Stimulated activated CD8-positive, alpha-beta memory T cell treated with anti-CD3 and anti-CD28 coated beads, Interleukin-4, amount 100 ng/mL, for 24 hours (primary cell): ENCODE results near the gene DPP3.
"Not testable (repeated sequence)": the region's sequence is repeated elsewhere in the genome, so short reads cannot be mapped to it uniquely, and the experiment has no call there.

Experiments
- DNase-seq: peaks from one replicate; pipeline ENCODE4 v3.0.0-alpha.2; 2020; ENCODE audit warnings: low read depth

Gene DPP3, protein sequence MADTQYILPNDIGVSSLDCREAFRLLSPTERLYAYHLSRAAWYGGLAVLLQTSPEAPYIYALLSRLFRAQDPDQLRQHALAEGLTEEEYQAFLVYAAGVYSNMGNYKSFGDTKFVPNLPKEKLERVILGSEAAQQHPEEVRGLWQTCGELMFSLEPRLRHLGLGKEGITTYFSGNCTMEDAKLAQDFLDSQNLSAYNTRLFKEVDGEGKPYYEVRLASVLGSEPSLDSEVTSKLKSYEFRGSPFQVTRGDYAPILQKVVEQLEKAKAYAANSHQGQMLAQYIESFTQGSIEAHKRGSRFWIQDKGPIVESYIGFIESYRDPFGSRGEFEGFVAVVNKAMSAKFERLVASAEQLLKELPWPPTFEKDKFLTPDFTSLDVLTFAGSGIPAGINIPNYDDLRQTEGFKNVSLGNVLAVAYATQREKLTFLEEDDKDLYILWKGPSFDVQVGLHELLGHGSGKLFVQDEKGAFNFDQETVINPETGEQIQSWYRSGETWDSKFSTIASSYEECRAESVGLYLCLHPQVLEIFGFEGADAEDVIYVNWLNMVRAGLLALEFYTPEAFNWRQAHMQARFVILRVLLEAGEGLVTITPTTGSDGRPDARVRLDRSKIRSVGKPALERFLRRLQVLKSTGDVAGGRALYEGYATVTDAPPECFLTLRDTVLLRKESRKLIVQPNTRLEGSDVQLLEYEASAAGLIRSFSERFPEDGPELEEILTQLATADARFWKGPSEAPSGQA

DNA sequence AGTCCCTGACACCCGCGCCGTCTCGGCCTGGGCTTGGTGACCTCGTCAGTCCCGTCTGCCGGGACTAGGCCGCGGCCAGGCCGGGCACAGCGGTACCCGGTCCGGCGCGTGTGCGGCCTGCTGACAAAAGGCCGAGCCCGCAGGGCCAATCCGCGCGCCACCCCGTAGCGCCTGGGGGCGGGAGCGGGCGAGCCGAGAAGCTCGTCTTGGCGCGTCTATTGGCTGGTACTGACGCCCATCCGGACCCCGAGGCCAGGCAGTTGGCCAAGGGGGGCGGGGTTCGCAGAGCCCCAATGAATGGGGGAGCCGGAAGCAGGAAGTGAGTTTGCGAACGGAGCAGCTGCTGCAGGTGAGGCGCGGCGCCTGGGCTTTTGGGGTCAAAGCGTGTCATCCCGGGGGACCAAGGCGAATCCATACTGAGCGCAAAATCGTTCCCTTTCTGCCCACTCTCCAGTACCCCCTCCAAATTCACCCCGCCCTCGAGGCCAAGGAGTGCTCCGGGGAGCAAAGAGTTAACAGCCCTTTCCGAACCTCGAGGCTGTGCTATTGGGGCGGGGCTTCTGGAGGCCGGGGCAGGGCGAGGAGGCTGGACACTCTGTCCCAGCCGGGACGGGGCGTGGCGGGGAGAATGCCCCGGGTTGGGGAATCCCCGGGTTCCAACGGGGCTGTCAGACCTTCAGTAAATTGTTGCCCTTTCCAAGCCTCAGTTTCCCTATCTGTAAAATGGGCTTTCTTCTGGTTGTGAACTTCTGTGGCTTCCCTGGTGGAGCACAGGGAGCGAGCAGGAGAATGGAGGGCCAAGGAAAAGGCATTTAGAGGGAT, at the start of gene DPP3:
Gene DPP3, plus strand, starts transcription at position 318 of the 822 bp plus-strand sequence. CDS start 1,767 bp downstream, outside the sequence.
- DNase-seq = peak; percentile 97

DNA sequence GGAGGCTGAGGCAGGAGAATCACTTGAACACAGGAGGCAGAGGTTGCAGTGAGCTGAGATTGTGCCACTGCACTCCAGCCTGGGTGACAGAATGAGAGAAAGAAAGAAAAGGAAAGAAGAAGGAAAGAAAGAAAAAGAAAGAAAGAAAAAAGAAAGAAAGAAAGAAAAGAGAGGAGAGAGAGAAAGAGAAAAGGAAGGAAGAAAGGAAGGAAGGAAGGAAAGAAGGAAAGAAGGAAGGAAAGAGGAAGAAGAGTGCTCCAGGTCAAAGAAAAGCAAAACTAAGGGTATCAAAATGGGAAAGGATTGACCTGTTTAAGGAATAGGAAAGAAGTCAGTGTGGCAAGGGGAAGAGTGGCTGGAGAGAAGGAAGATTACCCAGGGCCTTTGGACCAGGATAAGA, 48.9 kb upstream of the DPP3 start:
- DNase-seq = not testable (repeated sequence)

DNA sequence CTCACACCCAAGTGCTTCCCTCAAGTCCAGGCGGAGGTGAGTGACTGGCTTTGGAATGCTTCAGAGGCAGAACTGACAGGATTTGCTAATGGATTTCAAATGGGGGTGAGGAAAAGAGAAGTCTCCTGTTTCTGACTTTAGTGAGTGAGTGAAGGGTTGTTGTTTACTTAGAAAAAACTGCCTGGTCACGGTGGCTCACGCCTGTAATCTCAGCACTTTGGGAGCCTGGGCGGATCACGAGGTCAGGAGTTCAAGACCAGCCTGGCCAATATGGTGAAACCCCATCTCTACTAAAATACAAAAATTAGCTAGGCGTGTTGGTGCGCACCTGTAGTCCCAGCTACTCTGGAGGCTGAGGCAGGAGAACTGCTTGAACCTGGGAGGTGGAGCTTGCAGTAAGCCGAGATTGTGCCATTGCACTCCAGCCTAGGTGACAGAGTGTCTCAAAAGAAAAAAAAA, 48.3 kb upstream of the DPP3 start:
- DNase-seq = not testable (repeated sequence)

DNA sequence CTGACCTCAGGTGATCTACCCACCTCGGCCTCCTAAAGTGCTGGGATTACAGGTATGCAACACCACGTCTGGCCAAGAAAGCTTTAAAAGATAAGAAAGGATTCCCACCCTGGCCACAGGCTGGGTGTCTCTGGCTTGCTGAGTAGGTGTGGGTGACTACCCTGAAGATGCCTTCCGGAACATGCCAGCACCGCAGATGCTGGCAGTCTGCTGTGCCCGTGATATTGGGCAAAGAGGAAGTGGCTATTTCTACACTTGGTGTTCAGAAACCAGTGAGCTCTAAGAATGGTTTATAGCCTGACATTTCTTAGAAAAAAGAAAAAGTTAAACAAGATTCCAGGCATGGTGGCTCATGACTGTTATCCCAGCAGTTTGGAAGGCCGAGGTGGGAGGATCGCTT, 47.6 kb upstream of the DPP3 start:
- no peak for DNase-seq

DNA sequence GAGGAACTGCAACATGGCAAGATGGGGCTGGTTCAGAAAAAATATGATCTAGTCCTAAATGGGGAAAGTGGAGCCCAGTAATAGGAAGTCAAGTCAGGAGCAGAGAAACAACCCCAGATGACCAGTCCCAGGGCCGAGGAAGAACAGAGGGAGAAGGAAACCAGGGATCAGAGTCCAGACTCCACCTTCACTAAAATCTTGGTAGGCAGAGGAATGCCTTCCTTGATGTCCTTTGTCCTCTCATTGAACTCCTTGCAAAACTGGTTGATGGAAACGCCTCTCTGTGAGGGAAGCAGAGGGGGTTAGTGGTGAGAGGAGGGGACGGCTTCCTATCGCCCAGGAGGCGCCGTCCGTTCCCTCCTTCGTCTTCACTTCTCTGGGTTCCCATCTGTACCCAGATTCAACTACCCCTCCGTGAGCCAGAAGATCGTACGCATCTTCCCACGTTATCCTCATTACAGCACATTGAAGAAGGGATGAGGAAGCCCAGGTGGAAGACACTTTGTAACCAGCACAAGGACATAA, 42.2 kb upstream of the DPP3 start:
- DNase-seq = no peak

DNA sequence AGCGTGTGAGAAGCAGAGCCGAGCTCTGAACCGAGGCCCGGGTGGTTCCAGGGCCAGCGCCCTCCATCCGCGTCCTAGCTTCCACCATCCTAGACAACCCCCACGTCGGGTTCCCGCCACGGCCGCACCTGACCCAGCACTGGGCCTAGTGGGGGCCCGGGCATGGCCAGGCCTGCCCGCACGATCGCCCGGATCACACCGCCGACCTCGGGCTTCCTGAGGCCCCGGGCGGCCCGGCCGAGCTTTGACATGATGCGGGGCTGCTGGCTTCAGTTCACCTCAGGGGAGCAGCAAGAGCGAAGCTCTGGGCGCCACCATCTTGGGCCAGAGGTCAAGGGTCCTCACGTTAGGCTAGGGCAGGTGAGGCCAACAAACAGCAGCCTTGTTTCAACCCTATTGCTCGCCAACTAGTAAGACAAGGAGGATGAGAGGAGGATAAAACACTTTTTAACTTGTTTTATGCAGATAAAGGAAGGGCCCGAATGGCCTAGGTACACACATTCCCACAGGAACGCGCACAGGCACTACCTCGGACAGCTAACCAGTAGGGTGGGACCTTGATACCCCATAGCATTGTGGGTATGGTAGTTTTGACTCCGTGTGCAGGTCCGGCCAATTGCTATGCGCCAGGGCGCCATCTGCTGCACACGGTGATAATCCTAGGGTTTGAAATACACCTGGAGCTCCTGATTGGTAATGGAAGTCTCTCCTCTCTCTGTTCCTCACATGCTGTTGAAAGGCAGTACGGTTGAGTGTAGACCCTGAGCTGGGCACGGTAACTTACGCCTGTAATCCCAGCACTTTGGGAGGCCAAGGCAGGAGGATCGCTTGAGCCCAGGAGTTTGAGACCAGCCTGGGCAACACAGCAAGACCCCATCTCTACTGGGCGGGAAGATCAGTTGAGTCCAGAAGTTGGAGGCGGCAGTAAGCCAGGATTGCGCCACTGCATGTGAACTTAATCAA, 41.4 kb upstream of the DPP3 start, which contains the start of gene MRPL11:
Gene MRPL11, minus strand, starts transcription at position 345 of the 963 bp plus-strand sequence. Its CDS starts 94 bp downstream, at position 251.
- DNase-seq = peak; percentile 80

DNA sequence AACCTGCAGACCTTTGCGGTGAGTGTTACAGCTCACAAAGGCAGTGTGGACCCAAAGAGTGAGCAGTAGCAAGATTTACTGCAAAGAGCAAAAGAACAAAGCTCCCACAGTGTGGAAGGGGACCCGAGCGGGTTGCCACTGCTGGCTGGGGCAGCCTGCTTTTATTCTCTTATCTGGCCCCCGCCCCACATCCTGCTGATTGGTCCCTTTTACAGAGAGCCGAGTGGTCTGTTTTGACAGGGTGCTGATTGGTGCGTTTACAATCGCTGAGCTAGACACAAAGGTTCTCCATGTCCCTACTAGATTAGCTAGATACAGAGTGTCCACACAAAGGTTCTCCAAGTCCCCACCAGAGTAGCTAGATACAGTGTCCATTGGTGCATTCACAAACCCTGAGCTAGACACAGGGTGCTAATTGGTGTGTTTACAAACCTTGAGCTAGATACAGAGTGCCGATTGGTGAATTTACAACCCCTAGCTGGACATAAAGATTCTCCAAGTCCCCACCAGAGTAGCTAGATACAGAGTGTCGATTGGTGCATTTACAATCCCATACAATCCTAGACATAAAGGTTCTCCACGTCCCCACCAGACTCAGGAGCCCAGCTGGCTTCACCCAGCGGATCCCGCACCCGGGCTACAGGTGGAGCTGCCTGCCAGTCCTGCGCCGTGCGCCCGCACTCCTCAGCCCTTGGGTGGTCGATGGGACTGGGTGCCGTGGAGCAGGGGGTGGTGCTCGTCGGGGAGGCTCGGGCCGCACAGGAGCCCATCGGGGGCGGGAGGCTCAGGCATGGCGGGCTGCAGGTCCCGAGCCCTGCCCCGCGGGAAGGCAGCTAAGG, 39.9 kb upstream of the DPP3 start:
- not testable (repeated sequence) for DNase-seq

DNA sequence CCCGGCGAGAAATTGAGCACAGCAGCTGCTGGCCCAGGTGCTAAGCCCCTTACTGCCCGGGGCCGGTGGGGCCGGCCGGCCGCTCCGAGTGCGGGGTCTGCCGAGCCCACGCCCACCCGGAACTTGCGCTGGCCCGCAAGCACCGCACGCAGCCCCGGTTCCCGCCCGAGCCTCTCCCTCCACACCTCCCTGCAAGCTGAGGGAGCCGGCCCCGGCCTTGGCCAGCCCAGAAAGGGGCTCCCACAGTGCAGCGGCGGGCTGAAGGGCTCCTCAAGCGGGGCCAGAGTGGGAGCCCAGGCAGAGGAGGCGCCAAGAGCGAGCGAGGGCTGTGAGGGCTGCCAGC, 39.3 kb upstream of the DPP3 start:
- DNase-seq = not testable (repeated sequence)

DNA sequence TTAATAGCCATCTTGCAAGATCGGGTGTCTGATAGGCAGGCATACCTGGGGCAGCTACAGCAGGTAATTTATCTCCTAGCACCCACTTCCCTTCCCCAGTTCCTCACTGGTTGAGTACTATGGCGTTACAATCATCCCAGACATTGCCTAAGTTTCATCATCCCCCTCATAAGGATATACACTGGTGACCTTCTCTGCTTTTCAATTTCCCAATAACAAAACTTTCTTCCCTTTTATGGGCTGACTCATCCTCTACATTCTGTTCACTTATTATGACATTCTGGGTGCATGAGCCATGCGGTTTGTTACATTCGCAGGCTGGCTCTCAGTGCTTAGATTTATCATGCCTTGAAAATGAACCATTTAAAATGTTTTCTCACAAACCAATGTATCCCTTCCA, 36.6 kb upstream of the DPP3 start:
- no peak for DNase-seq

DNA sequence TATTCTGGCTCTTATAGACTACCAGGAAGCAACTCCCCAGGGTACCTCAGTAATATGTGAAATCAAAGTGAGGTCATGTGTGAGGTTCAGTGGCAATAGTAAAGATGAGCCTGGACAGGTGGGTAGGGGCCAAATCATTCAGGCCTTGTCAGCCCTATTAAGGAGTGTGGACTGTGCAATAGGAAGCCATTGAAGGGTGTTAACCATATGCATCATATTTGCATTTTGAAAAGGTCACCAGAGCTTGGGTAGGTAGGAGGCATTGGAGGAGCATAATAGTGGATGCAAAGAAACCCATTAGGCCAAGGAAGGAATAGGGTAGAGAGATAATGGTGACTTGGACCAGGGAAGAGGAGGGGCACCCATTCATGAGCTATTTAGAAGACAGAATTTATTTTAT, 33.2 kb upstream of the DPP3 start:
- no peak for DNase-seq

DNA sequence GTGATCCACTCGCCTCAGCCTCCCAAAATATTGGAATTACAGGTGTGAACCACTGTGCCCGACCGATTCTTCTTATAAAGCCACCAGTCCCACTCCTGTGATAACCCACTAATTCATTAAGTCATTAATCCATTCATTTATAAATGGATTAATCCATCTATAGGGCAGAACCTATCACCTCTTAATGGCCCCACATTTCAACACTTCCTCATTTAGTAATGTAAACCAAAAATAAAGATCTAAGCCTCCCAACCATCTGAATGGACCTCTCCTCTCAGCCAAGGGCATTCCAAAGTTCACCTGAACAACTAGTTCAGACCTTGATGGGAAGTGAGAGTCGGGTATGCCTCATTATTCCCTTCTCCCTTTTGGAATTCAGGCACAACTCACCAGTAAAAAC, 31.7 kb upstream of the DPP3 start:
- no peak for DNase-seq

DNA sequence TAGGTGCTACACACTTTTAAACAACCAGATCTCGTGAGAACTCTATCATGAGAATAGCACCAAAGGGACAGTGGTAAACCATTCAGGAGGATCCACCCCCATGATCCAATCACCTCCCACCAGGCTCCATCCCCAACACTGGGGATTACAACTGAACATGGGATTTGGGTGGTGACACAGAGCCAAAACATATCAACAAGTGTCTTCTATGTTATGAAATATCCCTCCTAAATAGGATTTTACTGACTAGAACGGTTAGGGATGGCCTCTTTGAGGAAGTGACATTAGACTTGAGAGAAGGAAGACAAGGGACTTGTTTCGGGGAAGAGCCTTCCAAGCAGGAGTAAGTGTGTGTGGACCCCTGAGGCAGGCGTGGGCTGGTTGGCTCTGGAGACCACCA, 29.7 kb upstream of the DPP3 start:
- DNase-seq = no peak

DNA sequence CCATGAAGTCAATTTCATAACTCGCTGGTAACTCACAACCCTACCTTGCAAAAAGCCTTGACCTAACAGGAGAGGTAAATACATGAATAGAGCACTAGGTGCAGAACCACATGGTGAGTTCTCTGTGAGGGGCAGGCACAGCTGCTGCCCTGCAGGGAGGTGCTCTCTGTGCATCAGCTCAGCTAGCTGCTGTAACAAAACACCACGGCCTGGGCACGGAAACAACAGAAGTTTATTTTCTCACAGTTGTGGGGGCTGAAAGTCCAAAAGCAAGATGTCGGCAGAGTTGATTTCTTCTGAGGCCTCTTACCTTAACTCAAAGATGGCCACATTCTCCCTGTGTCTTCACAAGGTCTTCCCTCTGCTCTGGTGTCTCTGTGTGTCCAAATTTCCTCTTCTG, 28.6 kb upstream of the DPP3 start:
- DNase-seq = no peak

DNA sequence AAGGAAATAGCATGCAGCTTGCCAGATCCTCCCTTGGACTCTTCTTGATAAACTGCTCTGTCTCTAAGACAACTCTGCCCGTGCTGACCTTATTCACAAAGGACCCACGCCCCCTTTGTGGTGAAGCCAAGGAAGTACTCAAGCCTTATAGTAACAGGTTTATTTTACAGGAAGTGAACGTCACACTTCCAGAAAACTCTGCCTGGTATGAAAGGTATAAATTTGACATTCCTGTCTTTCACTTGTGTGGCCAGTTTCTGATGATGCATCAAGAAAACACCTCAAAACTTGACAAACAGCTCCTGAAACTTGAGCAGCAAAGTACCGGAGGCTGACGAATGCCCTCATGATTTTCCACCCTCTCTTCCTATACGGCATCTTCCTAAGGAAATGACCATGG, 26.0 kb upstream of the DPP3 start:
- no peak for DNase-seq

DNA sequence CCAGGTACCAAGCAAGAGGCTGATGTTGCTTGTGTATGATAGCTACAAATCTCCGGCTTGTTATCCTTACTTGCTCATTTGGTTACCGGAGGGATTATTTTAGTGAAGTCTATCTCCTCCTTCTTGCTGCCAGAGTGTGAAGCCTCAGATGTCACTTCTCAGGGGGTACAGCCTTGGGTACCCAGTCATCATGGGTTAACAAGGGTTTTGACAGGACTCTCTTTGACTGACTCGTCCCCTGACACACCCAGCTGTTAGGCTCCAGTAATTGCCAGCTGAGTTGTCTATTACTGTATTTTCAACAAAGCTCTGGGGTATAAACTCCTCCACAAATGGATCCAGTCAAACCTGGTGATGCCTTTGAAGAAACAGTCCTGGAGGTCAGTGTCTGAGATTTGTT, 25.4 kb upstream of the DPP3 start:
- DNase-seq = no peak

DNA sequence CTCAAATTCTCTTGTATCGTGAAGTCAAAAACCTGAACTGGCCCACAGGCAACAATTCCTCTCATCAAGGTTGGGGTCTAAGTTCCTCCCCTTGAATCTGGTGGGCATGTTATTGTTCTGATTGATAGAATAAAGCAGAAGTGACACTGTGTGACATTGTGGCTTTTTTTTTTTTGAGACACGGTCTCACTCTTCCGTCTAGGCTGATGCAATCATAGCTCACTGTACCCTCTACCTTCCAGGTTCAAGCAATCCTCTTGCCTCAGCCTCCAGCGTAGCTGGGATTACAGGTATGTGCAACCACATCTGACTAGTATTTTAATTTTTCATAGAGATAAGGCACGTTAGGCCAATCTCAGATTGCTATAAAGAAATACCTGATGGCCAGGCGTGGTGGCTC, 22.4 kb upstream of the DPP3 start:
- DNase-seq = no peak

DNA sequence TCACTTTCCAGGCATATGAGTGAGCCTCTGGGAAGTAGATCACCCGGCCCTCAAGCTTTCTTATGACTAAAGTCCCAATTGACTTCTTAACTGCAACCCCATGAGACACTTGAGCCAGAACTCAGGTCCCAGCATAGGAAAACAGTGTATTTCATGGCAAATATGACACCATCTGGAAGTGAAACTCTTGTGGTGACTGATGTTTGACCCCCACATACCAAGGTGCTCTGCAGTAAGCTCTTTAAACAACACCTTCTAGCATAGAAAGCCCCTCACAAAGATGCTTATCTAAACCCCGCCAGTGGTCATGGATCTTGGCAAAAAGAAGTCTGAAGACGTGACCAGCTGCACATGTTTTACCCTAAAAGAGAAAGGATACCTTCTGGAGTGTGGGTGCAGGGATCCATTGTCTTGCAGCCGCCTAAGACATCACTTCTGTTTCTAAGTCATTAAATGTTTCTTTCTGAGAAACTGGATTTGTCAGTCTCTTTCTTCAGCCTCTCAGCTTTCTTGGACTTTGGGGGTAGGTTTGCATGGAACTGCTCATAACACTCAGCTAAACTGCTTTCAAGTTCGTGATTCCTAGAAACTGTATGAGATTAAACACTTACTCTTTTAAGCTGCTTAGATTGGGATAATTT, 21.0 kb upstream of the DPP3 start:
- DNase-seq = no peak

DNA sequence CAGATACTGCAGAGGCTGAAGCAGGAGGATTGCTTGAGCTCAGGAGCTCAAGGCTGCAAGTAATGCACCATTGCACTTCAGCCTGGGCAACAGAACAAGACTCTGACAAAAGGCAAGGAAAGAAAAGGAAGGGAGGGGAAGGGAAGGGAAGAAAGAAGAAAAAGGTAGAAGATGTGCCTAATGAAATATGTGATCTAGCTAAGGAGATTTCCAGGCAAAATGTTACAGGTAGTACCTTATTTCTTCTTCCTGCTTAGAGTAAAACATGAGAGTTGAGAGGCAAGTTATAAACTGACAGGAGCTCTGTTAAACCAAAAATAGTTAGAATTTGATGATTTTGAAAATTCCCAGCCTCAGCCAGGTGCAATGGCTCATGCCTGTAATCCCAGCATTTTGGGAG, 18.2 kb upstream of the DPP3 start:
- no peak for DNase-seq

DNA sequence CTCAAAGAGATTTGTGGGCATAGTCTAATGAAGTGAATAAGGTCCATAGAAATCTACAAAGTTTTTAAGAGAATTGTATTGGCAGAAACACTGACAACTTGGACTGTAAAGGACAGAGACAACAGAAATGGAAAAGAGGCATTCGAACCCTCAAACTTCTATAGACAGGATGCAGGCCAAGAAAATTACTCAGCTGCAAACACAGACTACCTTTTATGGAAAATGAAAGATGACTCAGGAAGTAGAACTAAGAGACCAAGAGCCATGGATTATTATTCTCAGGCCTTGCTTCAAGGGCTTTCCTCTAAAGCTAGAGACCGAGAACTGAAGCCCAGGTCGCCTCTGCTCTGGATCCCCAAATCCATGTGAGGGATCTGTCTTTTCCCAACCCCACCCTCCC, 17.3 kb upstream of the DPP3 start:
- no peak for DNase-seq

DNA sequence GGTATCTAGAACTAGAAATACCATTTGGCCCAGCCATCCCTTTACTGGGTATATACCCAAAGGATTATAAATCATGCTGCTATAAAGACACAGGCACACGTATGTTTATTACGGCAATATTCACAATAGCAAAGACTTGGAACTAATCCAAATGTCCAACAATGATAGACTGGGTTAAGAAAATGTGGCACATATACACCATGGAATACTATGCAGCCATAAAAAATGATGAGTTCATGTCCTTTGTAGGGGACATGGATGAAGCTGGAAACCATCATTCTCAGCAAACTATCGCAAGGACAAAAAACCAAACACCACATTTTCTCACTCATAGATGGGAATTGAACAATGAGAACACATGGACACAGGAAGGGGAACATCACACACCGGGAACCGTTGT, 16.1 kb upstream of the DPP3 start:
- not testable (repeated sequence) for DNase-seq
